Body of pancreas (tissue), 4 donors: ENCODE results near the gene BCL2L2. TPM values are rescaled to one million over a fixed set of nuclear protein-coding genes. Genes with fewer than 3 reads are reported as not detected.
"Not testable (repeated sequence)": the region's sequence is repeated elsewhere in the genome, so short reads cannot be mapped to it uniquely, and the experiment has no call there.

Source experiments
- ATAC-seq: fragments of 150-250 bp; one replicate; pipeline ENCODE4 v1.9.1; 2016
- DNase-seq, 4 donors: peaks; one replicate each; pipeline ENCODE4 v3.0.0-alpha.2; 2019
- H3K27ac ChIP-seq, 4 donors: fragments of 200-600 bp; sonication (generic); 1 replicate in 3 of 4; 2 replicates in 1 of 4; pipeline versions ENCODE4 v1.5.1 to v1.6.1; 2016 to 2019; ENCODE audit warnings: mild to moderate bottlenecking in 1 of 4, mixed read lengths in 1 of 4, moderate library complexity in 1 of 4
- H3K27me3 ChIP-seq, 2 donors: fragments of 200-600 bp; sonication (generic); one replicate each; pipeline ENCODE4 v1.6.0; 2016; ENCODE audit warnings: mild to moderate bottlenecking in 1 of 2
- H3K36me3 ChIP-seq, 2 donors: fragments of 200-600 bp; sonication (generic); replicated peaks in 1 of 2; 2 replicates each; pipeline ENCODE4 v1.5.1; 2016; ENCODE audit warnings: low read depth in 2 of 2; ENCODE audit not compliant: insufficient read depth in 1 of 2
- H3K4me1 ChIP-seq: fragments of 200-600 bp; sonication (generic); one replicate; pipeline ENCODE4 v1.6.0; 2016
- H3K4me3 ChIP-seq, 2 donors: fragments of 200-600 bp; sonication (generic); 1 replicate in 1 of 2; 2 replicates in 1 of 2; pipeline ENCODE4 v1.5.1; 2016 to 2019
- H3K9me3 ChIP-seq, 3 donors: fragments of 200-600 bp; sonication (generic); 1 replicate in 2 of 3; 2 replicates in 1 of 3; pipeline ENCODE4 v1.5.1; 2016
- POLR2A ChIP-seq, 3 donors: fragments of 450-650 bp; IDR thresholded peaks; one replicate each; pipeline ENCODE4 v1.6.1; 2016; ENCODE audit warnings: antibody characterized with exemption in 3 of 3, mild to moderate bottlenecking in 2 of 3
- WGBS, 2 donors: methylation state at CpG; one replicate each; pipeline ENCODE4 v1.1.5; 2017; 5-methylcytosine and 5-hydroxymethylcytosine counted together
- intact Hi-C: fragments of 100-400 bp; cut with DNase I; formaldehyde crosslinking; loops from one replicate; pipeline ENCODE4 v1.15.1; 2023
- total RNA-seq, 2 donors: library from RNA; depleted of rRNA; stranded (reverse); fragments of >200 nt; gene quantifications; one replicate each; pipeline ENCODE4 v1.1.0, GENCODE V29; 2016
- TF ChIP-seq, protein P1 (sequence below), 7 experiments: fragments of 450-650 bp in 4 of 7; fragments of 200-600 bp in 3 of 7; sonication (generic) in 3 of 7; IDR thresholded peaks; one replicate each; pipeline ENCODE4 v1.5.1; 2016 to 2019; ENCODE audit warnings: antibody characterized with exemption in 7 of 7

The BCL2L2 gene
- total RNA-seq, 2 donors from 2014 or later = 25.4 to 73.2 TPM

DNA sequence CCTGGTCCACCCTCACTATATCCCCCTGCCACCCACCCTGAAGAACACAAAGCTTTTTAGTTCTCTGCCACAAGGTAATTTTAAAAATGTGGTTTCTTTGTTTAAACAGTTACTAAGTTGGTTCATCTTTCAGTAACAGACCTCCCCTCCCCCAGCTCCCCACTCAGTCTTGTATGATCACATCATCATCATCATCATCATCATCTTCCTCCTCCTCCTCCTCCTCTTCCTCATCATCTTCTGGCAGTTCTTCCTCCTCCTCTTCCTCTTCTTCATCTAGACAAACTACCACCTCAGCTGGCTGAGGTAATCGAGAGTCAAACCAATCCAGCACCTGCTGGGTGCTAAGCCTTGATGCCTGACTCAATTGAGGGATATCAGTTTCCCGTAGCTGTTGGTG is 31.2 kb upstream of the BCL2L2 start:
- intact Hi-C loops = no loop called here
- 81 to 89% methylated on average over 2 of the region's 2 CpGs for WGBS, 2 donors

DNA sequence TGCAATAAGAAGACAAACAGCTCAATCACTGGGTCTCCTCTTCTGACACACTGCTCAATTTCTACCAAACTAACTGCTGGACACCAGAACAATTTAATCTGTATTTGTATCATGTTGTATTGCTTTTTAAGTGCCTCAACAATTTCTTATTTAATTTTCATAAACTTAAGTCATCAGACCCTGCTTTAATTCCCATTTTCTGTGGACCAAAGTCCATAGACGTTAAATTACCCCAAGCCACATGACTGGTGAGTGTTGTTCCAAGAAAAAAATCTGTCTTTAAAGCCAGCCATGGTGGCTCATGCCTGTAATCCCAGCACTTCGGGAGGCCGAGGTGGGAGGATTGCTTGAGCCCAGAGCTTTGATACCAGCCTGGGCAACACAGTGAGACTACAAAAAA is 29.4 kb upstream of the BCL2L2 start:
- 69 to 76% methylated on average over 3 of the region's 3 CpGs for WGBS, 2 donors
- H3K27me3 ChIP-seq = no peaks in the 10 kb centered on the region
- TF ChIP-seq, protein P1, sequence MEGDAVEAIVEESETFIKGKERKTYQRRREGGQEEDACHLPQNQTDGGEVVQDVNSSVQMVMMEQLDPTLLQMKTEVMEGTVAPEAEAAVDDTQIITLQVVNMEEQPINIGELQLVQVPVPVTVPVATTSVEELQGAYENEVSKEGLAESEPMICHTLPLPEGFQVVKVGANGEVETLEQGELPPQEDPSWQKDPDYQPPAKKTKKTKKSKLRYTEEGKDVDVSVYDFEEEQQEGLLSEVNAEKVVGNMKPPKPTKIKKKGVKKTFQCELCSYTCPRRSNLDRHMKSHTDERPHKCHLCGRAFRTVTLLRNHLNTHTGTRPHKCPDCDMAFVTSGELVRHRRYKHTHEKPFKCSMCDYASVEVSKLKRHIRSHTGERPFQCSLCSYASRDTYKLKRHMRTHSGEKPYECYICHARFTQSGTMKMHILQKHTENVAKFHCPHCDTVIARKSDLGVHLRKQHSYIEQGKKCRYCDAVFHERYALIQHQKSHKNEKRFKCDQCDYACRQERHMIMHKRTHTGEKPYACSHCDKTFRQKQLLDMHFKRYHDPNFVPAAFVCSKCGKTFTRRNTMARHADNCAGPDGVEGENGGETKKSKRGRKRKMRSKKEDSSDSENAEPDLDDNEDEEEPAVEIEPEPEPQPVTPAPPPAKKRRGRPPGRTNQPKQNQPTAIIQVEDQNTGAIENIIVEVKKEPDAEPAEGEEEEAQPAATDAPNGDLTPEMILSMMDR (IDR thresholded peaks at IDR 0.05) = no peak
- TF ChIP-seq POLR2A (IDR thresholded peaks at IDR 0.05) = no peak
- H3K36me3 ChIP-seq = no peaks in the 10 kb centered on the region
- DNase-seq = no peak
- no peaks in the 10 kb centered on the region for H3K9me3 ChIP-seq
- intact Hi-C loops = no loop called here
- H3K4me1 ChIP-seq = no peaks in the 10 kb centered on the region
- no peak overlapping the region for H3K27ac ChIP-seq
- ATAC-seq = no peak
- H3K4me3 ChIP-seq = no peak overlapping the region

More for the DNA sequence above, 31.2 kb upstream of the BCL2L2 start:
- no peak for TF ChIP-seq POLR2A (IDR thresholded peaks at IDR 0.05)
- TF ChIP-seq, protein P1 (IDR thresholded peaks at IDR 0.05) = no peak
- Histone ChIP-seq H3K4me3 (no peak overlapping the region), H3K9me3 (no peaks in the 10 kb centered on the region), H3K27me3 (no peaks in the 10 kb centered on the region), H3K4me1 (no peaks in the 10 kb centered on the region), H3K27ac (no peak overlapping the region), H3K36me3 (no peaks in the 10 kb centered on the region)
- DNase-seq (no peak), ATAC-seq (no peak)

DNA sequence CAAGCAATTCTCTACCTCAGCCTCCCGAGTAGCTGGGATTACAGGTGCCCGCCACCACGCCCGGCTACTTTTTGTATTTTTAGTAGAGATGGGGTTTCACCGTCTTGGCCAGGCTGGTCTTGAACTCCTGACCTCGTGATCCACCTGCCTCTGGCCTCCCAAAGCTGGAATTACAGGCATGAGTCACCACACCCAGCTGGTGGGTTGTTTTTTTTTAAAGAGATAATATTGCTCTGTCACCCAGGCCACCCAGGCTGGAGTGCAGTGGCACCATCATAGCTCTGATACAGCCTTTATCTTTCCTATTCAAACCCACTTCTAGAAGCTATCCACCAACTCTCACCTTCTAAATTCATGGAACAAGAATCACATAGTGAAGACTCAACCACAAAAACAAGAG is 28.7 kb upstream of the BCL2L2 start:
- 97% methylated on average over 6 of the region's 6 CpGs for WGBS, 2 donors
- ATAC-seq, H3K9me3 ChIP-seq, H3K27ac ChIP-seq, intact Hi-C loops, H3K4me1 ChIP-seq, H3K4me3 ChIP-seq, DNase-seq, H3K27me3 ChIP-seq, H3K36me3 ChIP-seq: not testable (repeated sequence)

DNA sequence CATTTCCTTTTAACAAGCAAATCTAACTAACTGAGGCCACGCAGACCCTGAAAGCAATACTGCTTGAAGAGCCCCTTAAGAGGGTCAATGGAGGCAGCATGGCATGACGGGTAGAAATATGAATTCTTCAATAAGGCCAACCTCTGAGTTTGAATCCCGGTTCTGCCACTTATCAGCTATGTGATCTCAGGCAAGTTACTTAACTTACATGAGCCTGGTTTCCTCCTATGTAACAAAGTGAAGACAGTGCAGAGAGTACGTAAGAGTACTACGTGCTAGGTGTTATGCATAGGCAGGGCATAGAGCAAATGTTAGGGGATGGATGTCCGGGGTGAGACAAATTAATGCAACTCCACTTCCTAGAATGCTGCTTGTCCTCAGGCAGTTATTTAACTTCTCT is 25.4 kb upstream of the BCL2L2 start:
- intact Hi-C loops = no loop called here
- no peaks in the 10 kb centered on the region for H3K36me3 ChIP-seq
- WGBS, 2 donors = 91 to 93% methylated on average over 6 of the region's 6 CpGs
- H3K4me3 ChIP-seq = no peak overlapping the region
- DNase-seq = no peak
- TF ChIP-seq, protein P1 (IDR thresholded peaks at IDR 0.05) = no peak
- TF ChIP-seq POLR2A (IDR thresholded peaks at IDR 0.05) = no peak
- H3K27ac ChIP-seq = no peak overlapping the region
- no peaks in the 10 kb centered on the region for H3K27me3 ChIP-seq
- no peaks in the 10 kb centered on the region for H3K9me3 ChIP-seq
- peaks cover 17% of the 10 kb centered on the region for H3K4me1 ChIP-seq
- no peak for ATAC-seq

DNA sequence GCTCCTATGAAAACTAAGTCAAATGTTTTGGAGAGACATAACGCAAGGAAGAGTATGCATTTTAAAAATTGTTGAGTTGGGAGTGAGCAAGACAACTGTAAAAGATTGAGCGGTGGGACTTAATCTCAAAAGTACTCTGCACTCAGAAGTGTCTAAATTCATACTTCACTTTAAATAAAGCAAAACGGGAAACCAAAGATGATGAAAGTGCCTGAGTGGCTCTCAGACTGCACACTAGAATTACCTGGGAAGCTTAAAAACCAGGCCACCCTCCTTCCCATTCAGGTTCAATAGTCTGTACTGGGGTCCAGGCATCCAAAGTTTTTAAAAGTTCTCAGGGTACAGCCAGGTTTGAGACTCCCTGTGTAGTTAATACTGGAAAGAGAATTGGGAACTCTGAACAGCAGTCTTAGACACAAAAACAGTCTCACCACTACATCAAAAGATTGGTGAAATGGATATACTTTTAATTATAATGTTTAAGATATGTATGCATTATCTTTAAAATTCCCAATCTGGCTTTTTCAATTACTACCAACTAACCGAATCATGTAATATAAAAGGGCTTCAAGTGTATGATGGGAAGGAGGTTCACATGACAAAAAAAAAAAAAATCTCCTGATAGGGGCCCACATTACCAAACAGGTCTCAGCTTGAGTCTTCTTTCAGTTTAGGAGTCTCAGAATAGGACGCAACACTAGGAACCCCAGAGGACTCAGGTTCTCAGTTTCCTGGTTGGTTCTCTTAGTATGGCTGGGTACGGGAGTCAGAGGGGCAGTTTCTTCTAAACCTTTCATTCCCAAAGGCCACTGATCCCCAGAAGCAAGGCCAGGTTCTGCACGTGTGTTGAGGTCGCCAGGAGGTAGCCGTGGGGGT is 21.7 kb upstream of the BCL2L2 start:
- no peak for DNase-seq
- H3K4me3 ChIP-seq = peak overlapping the region; percentile 72 to 86
- no peak for ATAC-seq
- H3K9me3 ChIP-seq = no peaks in the 10 kb centered on the region
- peak overlapping the region; percentile 76 to 95 (median 93) for H3K27ac ChIP-seq
- no peaks in the 10 kb centered on the region for H3K36me3 ChIP-seq
- H3K27me3 ChIP-seq = no peaks in the 10 kb centered on the region
- H3K4me1 ChIP-seq = peaks cover 31% of the 10 kb centered on the region
- 24 to 25% methylated on average over 9 of the region's 9 CpGs for WGBS, 2 donors
- intact Hi-C loops = no loop called here
- TF ChIP-seq, protein P1 (IDR thresholded peaks at IDR 0.05) = no peak
- TF ChIP-seq POLR2A (IDR thresholded peaks at IDR 0.05) = no peak
